Uterus (tissue), 2 donors: Measurements from ENCODE around the gene PAH.

ENCODE experiments used
- POLR2A ChIP-seq, 2 donors: fragments of 450-650 bp; IDR thresholded peaks; one replicate each; pipeline ENCODE4 v1.6.1; 2016; ENCODE audit warnings: antibody characterized with exemption in 2 of 2, mild to moderate bottlenecking in 1 of 2, moderate library complexity in 1 of 2
- TF ChIP-seq, protein P1 (sequence below), 4 experiments: fragments of 200-600 bp in 2 of 4; fragments of 450-650 bp in 2 of 4; sonication (generic) in 2 of 4; IDR thresholded peaks; one replicate each; pipeline ENCODE4 v1.5.1; 2016 to 2019; ENCODE audit warnings: antibody characterized with exemption in 4 of 4, mild to moderate bottlenecking in 2 of 4, moderate library complexity in 1 of 4

DNA sequence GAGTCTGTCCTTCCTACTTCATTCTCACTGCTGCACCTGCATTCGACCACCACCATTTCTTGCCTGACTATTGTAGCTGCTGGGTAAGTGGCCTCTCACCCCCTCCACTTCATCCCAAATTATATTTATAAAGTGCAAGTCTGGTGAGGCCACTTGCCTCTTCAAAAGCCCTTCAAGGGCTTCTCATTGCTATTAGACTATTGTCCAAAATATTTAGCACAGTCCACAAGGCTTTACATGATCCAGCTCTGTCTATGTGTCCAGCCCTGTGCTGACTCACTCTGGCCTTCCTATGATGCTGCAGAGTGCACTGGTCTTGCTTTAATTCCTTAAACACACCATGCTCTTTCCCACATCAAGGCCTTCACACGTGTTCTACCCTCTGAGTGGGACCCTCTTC is 46.0 kb downstream of the PAH start:
- TF ChIP-seq, protein P1, sequence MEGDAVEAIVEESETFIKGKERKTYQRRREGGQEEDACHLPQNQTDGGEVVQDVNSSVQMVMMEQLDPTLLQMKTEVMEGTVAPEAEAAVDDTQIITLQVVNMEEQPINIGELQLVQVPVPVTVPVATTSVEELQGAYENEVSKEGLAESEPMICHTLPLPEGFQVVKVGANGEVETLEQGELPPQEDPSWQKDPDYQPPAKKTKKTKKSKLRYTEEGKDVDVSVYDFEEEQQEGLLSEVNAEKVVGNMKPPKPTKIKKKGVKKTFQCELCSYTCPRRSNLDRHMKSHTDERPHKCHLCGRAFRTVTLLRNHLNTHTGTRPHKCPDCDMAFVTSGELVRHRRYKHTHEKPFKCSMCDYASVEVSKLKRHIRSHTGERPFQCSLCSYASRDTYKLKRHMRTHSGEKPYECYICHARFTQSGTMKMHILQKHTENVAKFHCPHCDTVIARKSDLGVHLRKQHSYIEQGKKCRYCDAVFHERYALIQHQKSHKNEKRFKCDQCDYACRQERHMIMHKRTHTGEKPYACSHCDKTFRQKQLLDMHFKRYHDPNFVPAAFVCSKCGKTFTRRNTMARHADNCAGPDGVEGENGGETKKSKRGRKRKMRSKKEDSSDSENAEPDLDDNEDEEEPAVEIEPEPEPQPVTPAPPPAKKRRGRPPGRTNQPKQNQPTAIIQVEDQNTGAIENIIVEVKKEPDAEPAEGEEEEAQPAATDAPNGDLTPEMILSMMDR (IDR thresholded peaks at IDR 0.05), result no peak
- TF ChIP-seq POLR2A (IDR thresholded peaks at IDR 0.05), result no peak
